ENCODE data around the gene PTPN1. TPM values are rescaled to one million over a fixed set of nuclear protein-coding genes. Genes with fewer than 3 reads are reported as not detected.

The PTPN1 gene
- total RNA-seq, 1 experiment from 2014 or later, result 63.0 TPM

- no peak overlapping the region for H3K4me3 Mint-ChIP-seq (ENCODE audit: unreplicated experiment)
- intact Hi-C loops (cut with micrococcal nuclease), result no loop called here
- no peak for DNase-seq (ENCODE audit: unreplicated experiment)
- H3K27ac Mint-ChIP-seq (ENCODE audit: low read depth, unreplicated experiment), result no peak overlapping the region
- BruUV-seq (replicated peaks), result no TSS peak
- H3K9me3 Mint-ChIP-seq (ENCODE audit: unreplicated experiment), result no peaks in the 10 kb centered on the region
- peaks cover 10% of the 10 kb centered on the region for H3K4me1 Mint-ChIP-seq (ENCODE audit: insufficient read depth, unreplicated experiment)
- peaks cover 98% of the 10 kb centered on the region for H3K36me3 Mint-ChIP-seq (ENCODE audit: insufficient read depth, unreplicated experiment)
- no peaks in the 10 kb centered on the region for H3K27me3 Mint-ChIP-seq (ENCODE audit: insufficient read depth, unreplicated experiment)
- ChIA-PET POLR2A (no interaction called here), CTCF (no interaction called here)
- no peak for TF ChIP-seq CTCF (IDR thresholded peaks at IDR 0.05; ENCODE audit: unreplicated experiment)
Measured at GRCh38 chr20:50582591-50583234, 72.5 kb downstream of the PTPN1 start.

DNA sequence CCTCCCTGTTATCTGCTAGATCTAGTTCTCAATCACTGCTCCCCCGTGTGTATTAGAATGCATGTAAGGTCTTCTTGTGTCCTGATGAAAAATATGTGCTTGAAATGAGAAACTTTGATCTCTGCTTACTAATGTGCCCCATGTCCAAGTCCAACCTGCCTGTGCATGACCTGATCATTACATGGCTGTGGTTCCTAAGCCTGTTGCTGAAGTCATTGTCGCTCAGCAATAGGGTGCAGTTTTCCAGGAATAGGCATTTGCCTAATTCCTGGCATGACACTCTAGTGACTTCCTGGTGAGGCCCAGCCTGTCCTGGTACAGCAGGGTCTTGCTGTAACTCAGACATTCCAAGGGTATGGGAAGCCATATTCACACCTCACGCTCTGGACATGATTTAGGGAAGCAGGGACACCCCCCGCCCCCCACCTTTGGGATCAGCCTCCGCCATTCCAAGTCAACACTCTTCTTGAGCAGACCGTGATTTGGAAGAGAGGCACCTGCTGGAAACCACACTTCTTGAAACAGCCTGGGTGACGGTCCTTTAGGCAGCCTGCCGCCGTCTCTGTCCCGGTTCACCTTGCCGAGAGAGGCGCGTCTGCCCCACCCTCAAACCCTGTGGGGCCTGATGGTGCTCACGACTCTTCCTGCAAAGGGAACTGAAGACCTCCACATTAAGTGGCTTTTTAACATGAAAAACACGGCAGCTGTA is 73.4 kb downstream of the PTPN1 start:
- Mint-ChIP-seq H3K27me3 (ENCODE audit: insufficient read depth, unreplicated experiment) (no peaks in the 10 kb centered on the region), H3K4me3 (ENCODE audit: unreplicated experiment) (no peak overlapping the region), H3K36me3 (ENCODE audit: insufficient read depth, unreplicated experiment) (peaks cover 97% of the 10 kb centered on the region), H3K4me1 (ENCODE audit: insufficient read depth, unreplicated experiment) (peaks cover 16% of the 10 kb centered on the region), H3K9me3 (ENCODE audit: unreplicated experiment) (no peaks in the 10 kb centered on the region), H3K27ac (ENCODE audit: low read depth, unreplicated experiment) (no peak overlapping the region)
- intact Hi-C loops (cut with micrococcal nuclease), result no loop called here
- DNase-seq (ENCODE audit: unreplicated experiment), result no peak
- TF ChIP-seq CTCF (IDR thresholded peaks at IDR 0.05; ENCODE audit: unreplicated experiment), result no peak
- BruUV-seq (replicated peaks), result TSS peak; percentile 32
- POLR2A ChIA-PET, result interaction anchor here (0.7 to 1.4 kb wide), 3 partner anchors 22 to 118 kb away, joined by 3 to 4 read pairs (median 4); no protein-coding TSS in a partner anchor
- CTCF ChIA-PET, result interaction anchor here (0.6 to 2.2 kb wide), 6 partner anchors 8 to 470 kb away, joined by 3 to 13 read pairs (median 4); partner anchors contain the start of gene UBE2V1

DNA sequence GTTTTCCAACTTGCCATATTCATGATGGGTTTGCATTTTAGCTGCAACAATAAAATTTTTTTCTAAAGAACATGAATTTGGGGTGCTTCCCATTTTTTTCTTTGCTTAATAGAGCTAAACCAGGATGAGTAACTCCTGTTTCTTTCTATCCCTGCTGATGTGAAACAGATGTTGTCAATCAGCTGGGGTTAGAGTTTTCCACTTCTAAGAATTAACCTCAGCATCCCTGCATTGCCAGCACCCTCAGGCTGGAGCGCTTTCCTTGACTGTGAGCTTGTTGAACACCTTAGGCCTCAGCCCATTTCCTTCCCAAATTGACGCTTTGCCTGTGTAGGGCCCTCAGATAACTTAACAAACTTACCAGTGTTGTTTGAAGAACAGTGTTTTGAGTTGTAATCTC is 74.5 kb downstream of the PTPN1 start:
- Mint-ChIP-seq H3K4me3 (ENCODE audit: unreplicated experiment) (no peak overlapping the region), H3K27me3 (ENCODE audit: insufficient read depth, unreplicated experiment) (no peaks in the 10 kb centered on the region), H3K4me1 (ENCODE audit: insufficient read depth, unreplicated experiment) (peaks cover 16% of the 10 kb centered on the region), H3K9me3 (ENCODE audit: unreplicated experiment) (no peaks in the 10 kb centered on the region), H3K27ac (ENCODE audit: low read depth, unreplicated experiment) (no peak overlapping the region), H3K36me3 (ENCODE audit: insufficient read depth, unreplicated experiment) (peaks cover 90% of the 10 kb centered on the region)
- TF ChIP-seq CTCF (IDR thresholded peaks at IDR 0.05; ENCODE audit: unreplicated experiment), result no peak
- no peak for DNase-seq (ENCODE audit: unreplicated experiment)
- intact Hi-C loops (cut with micrococcal nuclease), result no loop called here
- POLR2A ChIA-PET, result interaction anchor here (0.5 to 1.8 kb wide), 7 partner anchors 10 to 119 kb away, joined by 3 to 8 read pairs (median 4); no protein-coding TSS in a partner anchor
- no TSS peak for BruUV-seq (replicated peaks)
- CTCF ChIA-PET, result interaction anchor here (0.5 to 2.2 kb wide), 12 partner anchors 8 to 206 kb away, joined by 3 to 13 read pairs (median 4); no protein-coding TSS in a partner anchor

DNA sequence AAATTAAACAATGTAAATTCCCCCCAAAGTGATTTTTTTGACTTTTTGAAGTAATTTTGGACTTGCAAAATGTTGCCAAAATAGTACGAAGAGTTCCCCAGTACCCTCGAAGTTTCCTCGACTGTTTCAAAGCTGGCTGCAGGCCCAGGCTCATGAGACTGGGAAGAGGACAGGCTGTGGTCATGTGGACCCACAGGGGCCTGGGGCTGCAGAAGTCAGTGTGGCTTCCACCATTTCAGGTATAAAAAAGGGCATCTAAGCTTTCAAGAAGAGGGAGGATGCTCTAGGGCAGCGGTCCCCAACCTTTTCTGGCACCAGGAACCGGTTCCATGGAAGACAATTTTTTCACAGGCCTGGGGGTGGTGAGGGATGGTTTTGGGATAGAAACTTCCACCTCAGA is 75.0 kb downstream of the PTPN1 start:
- H3K4me3 Mint-ChIP-seq (ENCODE audit: unreplicated experiment), result no peak overlapping the region
- CTCF ChIA-PET, result interaction anchor here (0.6 to 2.2 kb wide), 6 partner anchors 8 to 205 kb away, joined by 3 to 13 read pairs (median 4); no protein-coding TSS in a partner anchor
- no peak for DNase-seq (ENCODE audit: unreplicated experiment)
- no peak for TF ChIP-seq CTCF (IDR thresholded peaks at IDR 0.05; ENCODE audit: unreplicated experiment)
- H3K36me3 Mint-ChIP-seq (ENCODE audit: insufficient read depth, unreplicated experiment), result peaks cover 89% of the 10 kb centered on the region
- no TSS peak for BruUV-seq (replicated peaks)
- no peaks in the 10 kb centered on the region for H3K27me3 Mint-ChIP-seq (ENCODE audit: insufficient read depth, unreplicated experiment)
- intact Hi-C loops (cut with micrococcal nuclease), result no loop called here
- peaks cover 16% of the 10 kb centered on the region for H3K4me1 Mint-ChIP-seq (ENCODE audit: insufficient read depth, unreplicated experiment)
- no peak overlapping the region for H3K27ac Mint-ChIP-seq (ENCODE audit: low read depth, unreplicated experiment)
- no peaks in the 10 kb centered on the region for H3K9me3 Mint-ChIP-seq (ENCODE audit: unreplicated experiment)
- POLR2A ChIA-PET, result interaction anchor here (0.5 to 1.8 kb wide), 7 partner anchors 10 to 95 kb away, joined by 3 to 8 read pairs (median 3); no protein-coding TSS in a partner anchor

Data from MCF 10A (cell line).